GM21529 (cell line): ENCODE measurements around the gene TUBA4A.

Experiments used
- ATAC-seq: cut with Tn5 transposase; IDR thresholded peaks from one replicate; pipeline ENCODE4 v1.9.1; 2021; ENCODE audit not compliant: unreplicated experiment

TUBA4A gene

GRCh38 chr2:219244789-219245147 is 8.9 kb downstream of the TUBA4A start:
- no peak for ATAC-seq

GRCh38 chr2:219243291-219243761 is 10.4 kb downstream of the TUBA4A start:
- no peak for ATAC-seq

GRCh38 chr2:219234331-219234730 is 19.4 kb downstream of the TUBA4A start:
- ATAC-seq: no peak

GRCh38 chr2:219230059-219230540 is 23.6 kb downstream of the TUBA4A start:
- peak; percentile 25 for ATAC-seq

GRCh38 chr2:219229305-219230058 is 24.2 kb downstream of the TUBA4A start, which contains the start of the genes ANKZF1 and ATG9A:
Gene ANKZF1, plus strand, starts transcription at chr2:219229806. Its CDS starts 452 bp downstream, at chr2:219230258.
Gene ATG9A, minus strand, starts transcription at chr2:219229636. Its CDS starts 1,612 bp downstream, at chr2:219228024.
- ATAC-seq: peak; percentile 96

GRCh38 chr2:219228911-219229304 is 24.8 kb downstream of the TUBA4A start:
- peak; percentile 9 for ATAC-seq

- ATAC-seq: no peak
Measured at GRCh38 chr2:219228041-219228910, 25.4 kb downstream of the TUBA4A start.

GRCh38 chr2:219225350-219225749 is 28.4 kb downstream of the TUBA4A start:
- no peak for ATAC-seq

GRCh38 chr2:219223831-219224610 is 29.7 kb downstream of the TUBA4A start:
- no peak for ATAC-seq

GRCh38 chr2:219221957-219222518 is 31.7 kb downstream of the TUBA4A start:
- no peak for ATAC-seq

- no peak for ATAC-seq
Measured at GRCh38 chr2:219220652-219221402, 32.9 kb downstream of the TUBA4A start.

- no peak for ATAC-seq
Measured at GRCh38 chr2:219219784-219220532, 33.8 kb downstream of the TUBA4A start.

GRCh38 chr2:219218732-219219701 is 34.7 kb downstream of the TUBA4A start, which contains the start of gene ABCB6:
Gene ABCB6, minus strand, starts transcription at chr2:219218958. Its CDS starts 285 bp downstream, at chr2:219218673.
- ATAC-seq: peak; percentile 79

GRCh38 chr2:219218217-219218731 is 35.4 kb downstream of the TUBA4A start:
- ATAC-seq: peak; percentile 36

GRCh38 chr2:219216535-219216915 is 37.2 kb downstream of the TUBA4A start:
- ATAC-seq: no peak

- ATAC-seq: no peak
Measured at GRCh38 chr2:219215871-219216534, 37.7 kb downstream of the TUBA4A start.

GRCh38 chr2:219214786-219215185 is 38.9 kb downstream of the TUBA4A start:
- ATAC-seq: no peak
